ENCODE measurements around the gene PPP1R14D.

PPP1R14D gene

DNA sequence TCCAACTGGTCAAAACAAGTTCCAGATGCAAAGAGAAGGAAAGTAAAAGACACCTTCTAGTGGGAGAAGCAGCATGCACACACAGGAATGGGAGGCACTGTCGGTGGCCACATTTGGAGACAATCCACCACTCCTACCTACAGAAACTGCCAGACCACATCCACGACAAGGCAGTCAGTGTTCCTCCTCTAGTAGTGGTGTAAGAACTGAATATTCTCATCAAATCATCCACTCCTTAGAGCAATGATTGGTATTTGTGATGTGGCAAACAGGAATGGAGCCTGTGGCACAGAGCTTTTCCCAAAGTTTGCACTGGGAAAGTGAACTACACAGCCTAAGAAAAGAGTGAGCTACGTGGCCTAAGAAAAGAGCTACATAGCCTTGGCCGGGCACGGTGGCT is 10.2 kb upstream of the PPP1R14D start:
- TF ChIP-seq EZH2phosphoT487 (IDR thresholded peaks at IDR 0.05; ENCODE audit: borderline replicate concordance, low read length) = no peak
- TF ChIP-seq, protein P1, sequence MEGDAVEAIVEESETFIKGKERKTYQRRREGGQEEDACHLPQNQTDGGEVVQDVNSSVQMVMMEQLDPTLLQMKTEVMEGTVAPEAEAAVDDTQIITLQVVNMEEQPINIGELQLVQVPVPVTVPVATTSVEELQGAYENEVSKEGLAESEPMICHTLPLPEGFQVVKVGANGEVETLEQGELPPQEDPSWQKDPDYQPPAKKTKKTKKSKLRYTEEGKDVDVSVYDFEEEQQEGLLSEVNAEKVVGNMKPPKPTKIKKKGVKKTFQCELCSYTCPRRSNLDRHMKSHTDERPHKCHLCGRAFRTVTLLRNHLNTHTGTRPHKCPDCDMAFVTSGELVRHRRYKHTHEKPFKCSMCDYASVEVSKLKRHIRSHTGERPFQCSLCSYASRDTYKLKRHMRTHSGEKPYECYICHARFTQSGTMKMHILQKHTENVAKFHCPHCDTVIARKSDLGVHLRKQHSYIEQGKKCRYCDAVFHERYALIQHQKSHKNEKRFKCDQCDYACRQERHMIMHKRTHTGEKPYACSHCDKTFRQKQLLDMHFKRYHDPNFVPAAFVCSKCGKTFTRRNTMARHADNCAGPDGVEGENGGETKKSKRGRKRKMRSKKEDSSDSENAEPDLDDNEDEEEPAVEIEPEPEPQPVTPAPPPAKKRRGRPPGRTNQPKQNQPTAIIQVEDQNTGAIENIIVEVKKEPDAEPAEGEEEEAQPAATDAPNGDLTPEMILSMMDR (IDR thresholded peaks at IDR 0.05; ENCODE audit: low read depth, low read length, poor library complexity, severe bottlenecking) = no peak
- Histone ChIP-seq H3K4me1 (ENCODE audit: control insufficient read depth, low read length) (peaks cover 5% of the 10 kb centered on the region), H3F3A (ENCODE audit: control insufficient read depth, insufficient read depth) (no peaks in the 10 kb centered on the region; the same call in none of the 2 replicates), H3K36me3 (ENCODE audit: control insufficient read depth, low read length) (no peaks in the 10 kb centered on the region), H3K4me2 (ENCODE audit: low read length) (no peak overlapping the region), H4K20me1 (ENCODE audit: control insufficient read depth, insufficient read depth, low read depth, low read length) (no peaks in the 10 kb centered on the region), H3K9me3 (ENCODE audit: control insufficient read depth, insufficient read depth, low read length) (no peaks in the 10 kb centered on the region), H3K9me2 (replicated peaks; ENCODE audit: control insufficient read depth, low read length) (no peaks in the 10 kb centered on the region), H3K27ac (ENCODE audit: low read depth, low read length) (no peak overlapping the region), H3K79me2 (ENCODE audit: control insufficient read depth, low read length) (no peaks in the 10 kb centered on the region), H3K4me3 (ENCODE audit: low read length) (no peak overlapping the region), H3K27me3 (ENCODE audit: control insufficient read depth, low read length) (peaks cover 9% of the 10 kb centered on the region)

DNA sequence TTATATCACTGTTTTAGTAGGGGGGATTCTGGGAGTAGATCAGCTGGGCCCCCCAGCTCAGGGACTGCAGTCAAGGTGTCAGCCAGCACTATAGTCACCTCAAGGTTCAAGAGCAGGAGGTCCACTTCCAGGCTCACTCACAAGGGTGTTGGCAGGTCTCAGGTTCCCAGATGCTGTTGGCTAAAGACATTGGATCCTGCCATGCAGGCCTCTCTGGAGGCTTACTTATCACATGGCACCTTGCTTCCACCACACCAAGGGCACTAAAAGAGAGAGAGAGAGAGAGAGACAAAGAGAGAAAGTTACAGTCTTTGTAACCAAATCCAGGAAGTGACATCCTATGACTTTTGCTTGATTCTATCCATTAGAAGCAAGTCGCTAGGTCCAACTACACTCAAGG is 7.5 kb upstream of the PPP1R14D start:
- H3K79me2 ChIP-seq (ENCODE audit: control insufficient read depth, low read length) = no peaks in the 10 kb centered on the region

DNA sequence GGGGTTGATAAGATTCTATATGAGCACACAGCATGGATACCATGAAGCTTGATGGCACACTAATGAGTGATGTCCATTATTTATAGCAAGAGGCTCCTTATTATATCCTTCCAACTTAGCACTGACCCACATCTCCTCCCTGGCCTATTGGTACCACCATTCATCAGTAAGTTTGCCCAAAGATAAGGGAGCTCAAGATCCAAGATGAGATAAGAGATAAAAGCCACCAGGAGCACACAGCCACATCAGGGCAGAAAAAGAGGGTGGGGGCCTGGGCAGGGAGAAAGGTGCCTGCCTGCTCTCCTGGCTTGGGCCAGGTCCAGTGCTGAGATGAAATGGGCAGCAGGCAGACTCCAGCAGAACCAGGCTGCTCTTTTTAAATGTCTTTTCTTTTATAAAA is 4.4 kb upstream of the PPP1R14D start:
- Histone ChIP-seq H3F3A (ENCODE audit: control insufficient read depth, insufficient read depth) (no peaks in the 10 kb centered on the region), H3K4me1 (ENCODE audit: control insufficient read depth, low read length) (no peaks in the 10 kb centered on the region), H3K27ac (ENCODE audit: low read depth, low read length) (no peak overlapping the region), H3K9me3 (ENCODE audit: control insufficient read depth, insufficient read depth, low read length) (no peaks in the 10 kb centered on the region), H4K20me1 (ENCODE audit: control insufficient read depth, insufficient read depth, low read depth, low read length) (no peaks in the 10 kb centered on the region), H3K36me3 (ENCODE audit: control insufficient read depth, low read length) (no peaks in the 10 kb centered on the region), H3K79me2 (ENCODE audit: control insufficient read depth, low read length) (no peaks in the 10 kb centered on the region), H3K4me2 (ENCODE audit: low read length) (no peak overlapping the region), H3K9me2 (replicated peaks; ENCODE audit: control insufficient read depth, low read length) (no peaks in the 10 kb centered on the region), H3K27me3 (ENCODE audit: control insufficient read depth, low read length) (no peaks in the 10 kb centered on the region), H3K4me3 (ENCODE audit: low read length) (no peak overlapping the region)
- TF ChIP-seq, protein P1 (IDR thresholded peaks at IDR 0.05; ENCODE audit: low read depth, low read length, poor library complexity, severe bottlenecking) = no peak
- TF ChIP-seq EZH2phosphoT487 (IDR thresholded peaks at IDR 0.05; ENCODE audit: borderline replicate concordance, low read length) = no peak

More for the DNA sequence above, 7.5 kb upstream of the PPP1R14D start:
- no peaks in the 10 kb centered on the region for H3K9me3 ChIP-seq (ENCODE audit: control insufficient read depth, insufficient read depth, low read length)
- no peaks in the 10 kb centered on the region for H3K4me1 ChIP-seq (ENCODE audit: control insufficient read depth, low read length)
- no peaks in the 10 kb centered on the region for H4K20me1 ChIP-seq (ENCODE audit: control insufficient read depth, insufficient read depth, low read depth, low read length)
- no peak overlapping the region for H3K4me3 ChIP-seq (ENCODE audit: low read length)
- H3K27me3 ChIP-seq (ENCODE audit: control insufficient read depth, low read length) = no peaks in the 10 kb centered on the region
- no peaks in the 10 kb centered on the region for H3K36me3 ChIP-seq (ENCODE audit: control insufficient read depth, low read length)
- TF ChIP-seq, protein P1 (IDR thresholded peaks at IDR 0.05; ENCODE audit: low read depth, low read length, poor library complexity, severe bottlenecking) = no peak
- no peak for TF ChIP-seq EZH2phosphoT487 (IDR thresholded peaks at IDR 0.05; ENCODE audit: borderline replicate concordance, low read length)
- H3K4me2 ChIP-seq (ENCODE audit: low read length) = no peak overlapping the region
- H3K9me2 ChIP-seq (replicated peaks; ENCODE audit: control insufficient read depth, low read length) = no peaks in the 10 kb centered on the region
- no peaks in the 10 kb centered on the region for H3F3A ChIP-seq (ENCODE audit: control insufficient read depth, insufficient read depth)
- no peak overlapping the region for H3K27ac ChIP-seq (ENCODE audit: low read depth, low read length)

Data from DOHH2 (cell line).